GM12878 (cell line): Measurements from ENCODE around the gene C1QC. TPM values are rescaled to one million over a fixed set of nuclear protein-coding genes. Genes with fewer than 3 reads are reported as not detected.

ENCODE experiments used
- ATAC-seq: fragments of 200-7000 bp; cut with Tn5 transposase; 3 replicates; pipeline ENCODE4 v1.9.1; 2020; ENCODE audit warnings: mild to moderate bottlenecking, moderate library complexity
- BruUV-seq: library from RNA; stranded (reverse); fragments of 400-500 nt; replicated peaks from 2 replicates; lab custom pipeline; 2021; lab: Mats Ljungman, UMichigan
- CTCF ChIA-PET: fragments of 300-600 bp; sonication (Branson Sonifier 250); formaldehyde crosslinking; extraction: SDS; loops from one replicate; lab custom pipeline; 2021; ENCODE audit warnings: inconsistent platforms; lab: Yijun Ruan, JAX
- POLR2A ChIA-PET: fragments of 350-600 bp; formaldehyde crosslinking; extraction: SDS; loops from one replicate; lab custom pipeline; 2021; ENCODE audit warnings: inconsistent platforms; lab: Charles Lee
- RAD21 ChIA-PET: fragments of 300-600 bp; sonication (Branson Sonifier 250); formaldehyde crosslinking; loops from one replicate; lab custom pipeline; 2023; ENCODE audit warnings: antibody characterized with exemption; ENCODE audit not compliant: unreplicated experiment; lab: Charles Lee
- SMC1A ChIA-PET: fragments of 300-600 bp; sonication (Branson Sonifier 250); formaldehyde crosslinking; loops from one replicate; lab custom pipeline; 2023; ENCODE audit not compliant: unreplicated experiment, uncharacterized antibody; lab: Charles Lee
- DNase-seq: peaks from one replicate; pipeline ENCODE4 v3.0.0-alpha.2; 2011; ENCODE audit warnings: low read depth, low spot score
- FAIRE-seq: peaks from 3 replicates; lab custom pipeline; 2011; peaks lifted over from hg19 to GRCh38; lab: Jason Lieb, UNC
- H2AFZ ChIP-seq: 2 replicates; pipeline ENCODE4 v1.6.0; 2011; ENCODE audit warnings: low read depth, low read length, control low read depth; ENCODE audit not compliant: control insufficient read depth
- H3K27ac ChIP-seq: 2 replicates; pipeline ENCODE4 v1.5.1; 2011; ENCODE audit warnings: control low read depth; ENCODE audit not compliant: control insufficient read depth, insufficient read depth
- H3K27me3 ChIP-seq, 2 experiments: replicated peaks in 1 of 2; 2 replicates each; pipeline versions ENCODE4 v1.6.0 to v1.6.1; 2011; ENCODE audit warnings: low read length in 1 of 2; ENCODE audit not compliant: control insufficient read depth in 2 of 2, insufficient read depth in 2 of 2
- H3K36me3 ChIP-seq, 2 experiments: 2 replicates each; pipeline ENCODE4 v1.5.1; 2011; ENCODE audit warnings: low read length in 1 of 2; ENCODE audit not compliant: control insufficient read depth in 2 of 2, insufficient read depth in 2 of 2
- H3K4me1 ChIP-seq: 2 replicates; pipeline ENCODE4 v1.6.1; 2011; ENCODE audit warnings: mild to moderate bottlenecking, low read length, moderate library complexity, mixed read lengths; ENCODE audit not compliant: control insufficient read depth, insufficient read depth
- H3K4me2 ChIP-seq: 2 replicates; pipeline ENCODE4 v1.6.0; 2011; ENCODE audit warnings: control low read depth; ENCODE audit not compliant: control insufficient read depth, insufficient read depth
- H3K4me3 ChIP-seq: fragments of 200-600 bp; sonication (generic); 2 replicates; pipeline ENCODE4 v1.5.1; 2016
- H3K79me2 ChIP-seq: 2 replicates; pipeline ENCODE4 v1.6.0; 2011; ENCODE audit warnings: low read length; ENCODE audit not compliant: control insufficient read depth, insufficient read depth
- H3K9ac ChIP-seq: 2 replicates; pipeline ENCODE4 v1.8.0; 2011; ENCODE audit warnings: low read length, control low read depth, mixed read lengths; ENCODE audit not compliant: control insufficient read depth, insufficient read depth
- H3K9me3 ChIP-seq: replicated peaks from 3 replicates; pipeline ENCODE4 v1.5.1; 2011; ENCODE audit warnings: mild to moderate bottlenecking, low read length; ENCODE audit not compliant: control insufficient read depth, insufficient read depth
- H4K20me1 ChIP-seq: 2 replicates; pipeline ENCODE4 v1.6.0; 2011; ENCODE audit not compliant: control insufficient read depth, insufficient read depth
- BACH1 ChIP-seq: fragments of 450-650 bp; IDR thresholded peaks from 2 replicates; pipeline ENCODE4 v1.6.1; 2017; ENCODE audit warnings: mild to moderate bottlenecking, borderline replicate concordance
- BCL11A ChIP-seq: IDR thresholded peaks from 2 replicates; pipeline ENCODE4 v1.6.1; 2011; ENCODE audit warnings: low read depth, low read length
- BCLAF1 ChIP-seq: fragments of 450-650 bp; IDR thresholded peaks from 2 replicates; pipeline ENCODE4 v1.6.1; 2017; ENCODE audit warnings: antibody characterized with exemption, mild to moderate bottlenecking, moderate library complexity
- BMI1 ChIP-seq: fragments of 450-650 bp; IDR thresholded peaks from 2 replicates; pipeline ENCODE4 v1.6.1; 2016; ENCODE audit warnings: mild to moderate bottlenecking, moderate library complexity, borderline replicate concordance
- E2F4 ChIP-seq: IDR thresholded peaks from 2 replicates; pipeline ENCODE4 v1.6.1; 2012; ENCODE audit warnings: low read depth, low read length, improper control_type of control experiment
- JUND ChIP-seq: IDR thresholded peaks from 2 replicates; pipeline ENCODE4 v1.6.1; 2012; ENCODE audit warnings: low read depth, mild to moderate bottlenecking, low read length, improper control_type of control experiment, moderate library complexity
- LARP7 ChIP-seq: fragments of 450-650 bp; IDR thresholded peaks from 2 replicates; pipeline ENCODE4 v1.6.1; 2017; ENCODE audit warnings: mild to moderate bottlenecking
- MTA3 ChIP-seq: IDR thresholded peaks from 2 replicates; pipeline ENCODE4 v1.6.1; 2012; ENCODE audit warnings: low read length, inconsistent platforms, borderline replicate concordance
- NBN ChIP-seq: fragments of 450-650 bp; IDR thresholded peaks from 2 replicates; pipeline ENCODE4 v1.6.1; 2016
- NR2F1 ChIP-seq: fragments of 450-650 bp; conservative IDR thresholded peaks from 2 replicates; pipeline ENCODE4 v1.6.1; 2017; ENCODE audit warnings: mild to moderate bottlenecking
- RAD51 ChIP-seq: fragments of 450-650 bp; IDR thresholded peaks from 2 replicates; pipeline ENCODE4 v1.6.1; 2016; ENCODE audit warnings: moderate library complexity, mild to moderate bottlenecking, inconsistent platforms
- SIX5 ChIP-seq: IDR thresholded peaks from 2 replicates; pipeline ENCODE4 v1.6.1; 2011; ENCODE audit warnings: mild to moderate bottlenecking, low read depth, low read length, moderate library complexity; ENCODE audit not compliant: severe bottlenecking
- SPI1 ChIP-seq: IDR thresholded peaks from 2 replicates; pipeline ENCODE4 v1.6.1; 2011; ENCODE audit warnings: low read depth, mild to moderate bottlenecking, low read length, moderate library complexity, borderline replicate concordance; ENCODE audit not compliant: insufficient read depth
- SREBF1 ChIP-seq: IDR thresholded peaks from 2 replicates; pipeline ENCODE4 v1.6.1; 2012; ENCODE audit warnings: mild to moderate bottlenecking, low read length
- SREBF2 ChIP-seq: IDR thresholded peaks from 2 replicates; pipeline ENCODE4 v1.6.1; 2012; ENCODE audit warnings: mild to moderate bottlenecking, low read length
- TCF12 ChIP-seq: IDR thresholded peaks from 2 replicates; pipeline ENCODE4 v1.6.1; 2011; ENCODE audit warnings: low read depth, mild to moderate bottlenecking, low read length
- ZSCAN29 ChIP-seq: fragments of 450-650 bp; IDR thresholded peaks from 2 replicates; pipeline ENCODE4 v1.6.1; 2017; ENCODE audit warnings: mild to moderate bottlenecking, moderate library complexity
- WGBS: methylation state at CpG from one replicate; pipeline ENCODE4 v1.1.6; 2016; ENCODE audit warnings: low lambda C conversion rate; ENCODE audit not compliant: insufficient replicate concordance, insufficient coverage; ENCODE audit errors: missing lambda C conversion rate; 5-methylcytosine and 5-hydroxymethylcytosine counted together
- in situ Hi-C: fragments of 300-500 bp; cut with MboI; formaldehyde crosslinking; loops from 9 replicates; pipeline ENCODE4 v1.14.3; 2018; ENCODE audit warnings: mixed read lengths
- intact Hi-C: fragments of 100-400 bp; cut with micrococcal nuclease; formaldehyde crosslinking; loops from one replicate; pipeline ENCODE4 v1.14.2; 2022; ENCODE audit not compliant: unreplicated experiment
- polyA plus RNA-seq, 11 experiments: library from polyadenylated mRNA; depleted of rRNA in 4 of 11; unstranded in 6 of 11; stranded (reverse) in 5 of 11; fragments of >200 nt; fragmentation: Nextera tagmentation in 4 of 11; fragmentation: Illumina TruSeq in 1 of 11; extraction: Ambion mirVana in 4 of 11; extraction: Trizol in 1 of 11; gene quantifications; 1 replicate in 1 of 11; 2 replicates in 10 of 11; pipeline versions ENCODE4 v1.2.1 to v1.2.3, GENCODE V29; 2011 to 2016; ENCODE audit warnings: inconsistent platforms in 2 of 11, missing spikeins in 2 of 11, low read depth in 1 of 11
- total RNA-seq, 4 experiments: library from RNA; depleted of rRNA in 3 of 4; stranded (reverse); fragments of >200 nt in 3 of 4; fragmentation: Illumina TruSeq in 1 of 4; extraction: Trizol in 1 of 4; gene quantifications; 2 replicates each; pipeline versions ENCODE4 v1.2.1 to v1.2.3, GENCODE V29; 2013 to 2021

Gene C1QC
- total and polyA plus RNA-seq, 10 of the 15 experiments (the other 5 are each of a cell fraction or from before 2014, with no cell fraction given): 0.74 TPM; not detected in 9

GRCh38 chr1:22662986-22663408, 19.6 kb downstream of the C1QC start:
- H3K79me2 ChIP-seq: no peaks in the 10 kb centered on the region
- no peak for DNase-seq
- SMC1A ChIA-PET: interaction anchor here (0.7 to 1.2 kb wide), 3 partner anchors 12 to 387 kb away, joined by 3 to 5 read pairs (median 3); no protein-coding TSS in a partner anchor
- in situ Hi-C loops (no loop called here), intact Hi-C loops (no loop called here)
- H4K20me1 ChIP-seq: no peaks in the 10 kb centered on the region
- no peak for ATAC-seq
- no peaks in the 10 kb centered on the region for H3K9me3 ChIP-seq
- H3K9ac ChIP-seq: no peak overlapping the region
- no peak for FAIRE-seq
- no TSS peak for BruUV-seq
- H3K4me1 ChIP-seq: no peaks in the 10 kb centered on the region
- no peaks in the 10 kb centered on the region for H3K36me3 ChIP-seq
- no peak overlapping the region for H3K27ac ChIP-seq
- RAD21 ChIA-PET: no interaction called here
- 25% methylated on average over 8 of the region's 8 CpGs for WGBS
- POLR2A ChIA-PET: no interaction called here
- H2AFZ ChIP-seq: no peak overlapping the region
- H3K4me2 ChIP-seq: no peak overlapping the region
- CTCF ChIA-PET: interaction anchor here (2.0 kb wide), 1 partner anchor 12 kb away, joined by 5 read pairs; no protein-coding TSS in a partner anchor
- no peak overlapping the region for H3K4me3 ChIP-seq
- TF ChIP-seq RAD51 (no peak), BCLAF1 (no peak), MTA3 (no peak), SREBF2 (no peak), TCF12 (no peak), JUND (no peak), BCL11A (no peak), SPI1 (no peak), BACH1 (no peak), SREBF1 (no peak), BMI1 (no peak), LARP7 (no peak), NBN (no peak), E2F4 (no peak), SIX5 (no peak), NR2F1 (no peak), ZSCAN29 (no peak)
- H3K27me3 ChIP-seq: no peaks in the 10 kb centered on the region; a peak in 3 of 4 replicates
